GM10847 (cell line): Measurements from ENCODE around the gene TIMM44.

Source experiments
- POLR2A ChIP-seq: IDR thresholded peaks from 2 replicates; pipeline ENCODE4 v1.6.1; 2011; ENCODE audit not compliant: insufficient read length; ENCODE audit errors: extremely low read depth

TIMM44 gene

DNA sequence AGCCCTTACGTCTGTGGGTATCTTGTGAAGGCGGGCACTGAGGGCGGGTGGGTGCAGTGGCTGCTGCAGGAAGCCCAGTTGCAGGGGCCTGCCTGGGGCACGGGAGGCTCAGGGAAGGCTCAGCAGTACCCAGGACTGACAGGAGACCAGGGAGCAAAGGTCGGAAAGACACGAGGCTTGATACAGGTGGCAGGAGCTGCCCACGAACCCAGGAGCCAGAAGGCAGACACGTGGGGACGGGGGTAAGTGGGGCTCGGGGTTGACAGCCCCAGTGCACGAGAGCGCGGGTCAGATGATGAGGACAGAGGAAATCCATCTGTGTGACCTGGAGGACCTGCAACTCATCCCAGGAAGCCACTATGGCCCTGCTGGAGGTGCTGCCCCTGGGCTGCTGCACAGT lies 36.7 kb upstream of the TIMM44 start:
- no peak for TF ChIP-seq POLR2A

DNA sequence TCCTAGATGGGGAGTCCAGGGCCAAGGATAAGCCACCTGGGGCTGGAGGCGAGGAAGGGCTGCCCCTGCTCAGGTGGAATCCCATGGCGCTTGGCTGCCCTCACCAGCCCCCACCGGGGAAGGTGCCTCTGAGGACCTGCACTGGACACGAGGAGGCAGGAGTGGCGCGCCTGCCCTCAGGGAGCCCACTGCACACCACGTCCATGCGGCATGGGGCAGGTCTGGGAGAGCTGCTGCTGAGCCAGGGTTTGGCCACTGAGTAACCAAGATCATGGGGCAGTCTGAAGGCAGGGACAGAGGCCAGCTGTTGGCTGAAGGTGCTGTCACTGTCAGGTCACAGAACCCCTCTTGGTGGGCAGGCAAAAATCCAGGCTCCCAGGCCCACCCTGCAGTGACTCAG lies 36.1 kb upstream of the TIMM44 start:
- no peak for TF ChIP-seq POLR2A

DNA sequence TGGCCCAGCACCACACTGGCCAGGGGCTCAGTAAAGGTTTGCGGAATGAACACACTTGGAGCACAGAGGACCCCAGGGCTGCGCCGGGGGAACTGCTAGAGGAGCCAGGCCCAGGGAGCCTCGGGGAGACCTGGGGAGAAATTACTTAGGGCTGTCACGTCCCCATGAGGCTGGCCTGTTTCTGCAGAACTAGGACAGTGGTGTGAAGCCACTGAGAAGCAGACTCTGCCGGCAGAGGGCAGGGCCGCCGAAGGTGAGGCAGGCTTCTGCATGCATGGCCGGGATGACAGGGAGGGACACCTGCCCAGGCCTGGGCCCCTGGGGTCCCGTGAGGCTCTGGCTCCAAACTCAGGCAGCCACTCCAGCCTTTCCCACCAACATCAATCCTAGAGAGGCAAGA lies 35.5 kb upstream of the TIMM44 start:
- no peak for TF ChIP-seq POLR2A

DNA sequence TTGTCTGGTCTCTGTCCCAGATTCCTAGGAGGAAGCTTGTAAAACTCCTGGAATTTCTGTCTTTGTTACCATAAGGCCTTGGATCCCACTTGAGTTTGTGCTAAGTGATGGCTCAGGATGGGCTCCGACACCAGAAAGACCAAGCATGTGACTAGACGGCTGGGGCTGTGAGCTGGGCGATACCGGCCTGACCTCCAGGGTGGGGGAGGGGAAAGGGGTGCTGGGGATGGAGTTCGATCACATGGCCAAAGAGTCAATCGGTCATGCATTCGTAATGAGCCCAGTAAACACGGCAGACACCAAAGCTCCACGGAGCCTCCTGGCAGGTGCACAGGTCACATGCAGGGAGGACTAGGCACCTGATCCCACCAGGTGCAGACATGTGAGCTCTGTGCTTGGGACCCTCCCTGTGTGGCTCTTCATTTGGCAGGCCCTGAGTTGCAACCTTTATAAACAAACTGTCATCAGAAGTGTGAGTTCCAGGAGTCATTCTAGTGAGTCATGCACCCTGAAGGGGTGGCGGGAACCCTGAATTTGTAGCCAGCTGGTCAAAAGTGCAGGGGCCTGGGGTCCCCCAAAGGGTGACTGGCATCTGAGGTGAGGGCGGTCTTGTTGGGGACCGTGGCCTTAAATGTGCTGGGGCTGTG lies 34.8 kb upstream of the TIMM44 start:
- TF ChIP-seq POLR2A = no peak

DNA sequence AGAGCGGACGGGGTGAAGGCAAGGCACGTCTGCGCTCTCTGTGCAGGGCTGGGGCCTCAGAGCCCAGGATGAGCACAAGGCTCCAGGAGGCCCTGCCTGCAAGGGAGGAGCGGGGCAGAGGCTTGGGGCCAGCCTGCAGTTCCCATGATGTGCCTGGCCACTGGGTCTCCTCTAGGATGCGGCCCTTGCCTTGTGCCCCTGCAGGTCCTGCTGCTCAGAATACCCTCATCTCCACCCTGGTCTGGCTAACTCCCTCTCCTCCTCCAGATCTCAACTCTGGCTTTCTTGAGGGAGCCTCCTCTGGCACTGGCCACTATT lies 34.2 kb upstream of the TIMM44 start:
- no peak for TF ChIP-seq POLR2A

DNA sequence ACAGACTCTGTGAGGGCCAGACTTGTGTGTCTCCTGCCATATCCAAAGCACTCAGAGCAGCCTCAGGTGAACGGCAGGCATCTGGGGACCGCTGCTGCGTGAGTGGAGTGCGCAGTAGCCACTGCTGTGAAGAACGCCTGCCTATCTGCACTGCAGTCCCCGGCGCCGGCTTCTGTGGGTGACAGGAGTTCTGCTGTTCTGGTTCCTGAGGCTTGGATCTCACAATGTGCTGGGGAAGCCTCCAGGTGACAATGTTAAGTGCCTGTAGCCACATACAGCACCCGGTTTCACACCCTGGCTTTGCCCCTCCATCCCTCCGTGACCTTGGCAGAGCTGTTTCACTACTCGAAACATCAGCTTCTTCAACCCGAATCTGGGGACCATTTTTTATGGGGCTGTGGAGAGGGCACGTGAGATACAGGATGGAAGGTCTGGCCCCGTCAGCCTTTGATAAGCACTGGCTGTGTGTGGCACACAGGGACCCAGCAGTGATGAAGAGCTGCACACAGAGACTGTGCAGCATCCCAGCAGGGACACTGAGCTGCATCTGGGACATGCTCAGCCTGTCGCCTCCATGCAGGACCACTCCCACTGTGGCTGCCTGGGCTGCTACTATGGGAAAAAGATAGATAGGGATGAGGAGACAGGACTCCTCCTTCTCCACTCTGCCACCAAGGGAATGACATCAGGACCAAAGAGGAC lies 33.7 kb upstream of the TIMM44 start:
- TF ChIP-seq POLR2A = no peak

DNA sequence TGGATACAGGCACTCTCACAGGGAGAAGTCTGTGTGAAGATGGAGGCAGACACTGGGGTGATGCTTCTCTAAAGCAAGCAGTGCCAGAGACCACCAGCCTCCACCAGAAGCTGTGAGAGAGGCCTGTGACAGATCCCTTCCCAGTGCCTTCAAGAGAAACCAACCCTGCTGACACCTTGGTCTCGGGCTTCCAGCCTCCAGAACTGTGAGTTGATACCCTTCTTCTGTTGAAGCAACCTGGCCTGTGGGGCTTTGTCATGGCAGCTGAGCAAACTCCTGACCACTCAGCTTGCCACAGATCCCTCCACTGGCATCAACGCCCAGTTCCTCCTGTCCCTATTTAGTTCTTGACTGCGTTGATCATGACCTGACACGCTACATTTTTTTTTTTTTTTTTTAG lies 33.0 kb upstream of the TIMM44 start:
- TF ChIP-seq POLR2A = no peak

DNA sequence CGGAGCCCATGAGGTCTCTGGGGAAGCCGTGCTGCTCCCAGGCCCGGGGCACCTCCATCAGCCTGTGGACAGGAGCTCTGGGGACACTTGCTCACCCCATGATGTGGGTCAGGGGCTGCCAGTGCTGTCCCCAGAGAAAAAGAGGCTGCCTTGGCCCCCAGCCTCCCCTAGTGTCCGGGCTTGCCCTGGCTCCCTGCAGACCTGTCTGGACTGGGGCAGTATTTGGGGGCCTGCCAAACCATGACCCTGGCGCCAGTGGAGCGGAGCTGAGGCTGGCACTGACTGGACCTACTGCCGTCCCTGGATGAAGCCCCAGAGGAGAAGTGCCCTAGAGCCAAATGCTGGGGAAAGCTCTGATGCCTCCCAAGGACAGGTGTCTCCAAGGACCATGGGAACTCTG lies 31.6 kb upstream of the TIMM44 start:
- no peak for TF ChIP-seq POLR2A

DNA sequence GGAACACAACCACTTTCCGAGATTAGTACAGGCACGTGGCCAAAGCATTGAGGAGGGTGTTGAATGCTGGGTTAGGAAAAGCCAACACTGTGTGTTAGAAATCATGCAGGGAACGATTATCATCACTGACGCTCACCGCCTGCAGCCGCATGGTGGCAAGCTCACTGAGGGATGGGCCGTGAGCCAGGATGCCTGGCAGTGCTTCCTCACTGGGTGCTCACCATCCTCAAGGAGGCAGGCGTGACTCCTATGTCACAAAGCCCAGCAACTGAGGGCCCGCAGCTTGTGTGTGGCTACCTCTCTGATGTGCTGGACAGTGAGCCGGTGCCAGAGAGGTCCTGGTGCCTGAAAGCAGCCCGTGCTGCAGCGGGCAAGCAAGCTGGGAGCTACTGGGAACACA lies 30.4 kb upstream of the TIMM44 start:
- TF ChIP-seq POLR2A = no peak

DNA sequence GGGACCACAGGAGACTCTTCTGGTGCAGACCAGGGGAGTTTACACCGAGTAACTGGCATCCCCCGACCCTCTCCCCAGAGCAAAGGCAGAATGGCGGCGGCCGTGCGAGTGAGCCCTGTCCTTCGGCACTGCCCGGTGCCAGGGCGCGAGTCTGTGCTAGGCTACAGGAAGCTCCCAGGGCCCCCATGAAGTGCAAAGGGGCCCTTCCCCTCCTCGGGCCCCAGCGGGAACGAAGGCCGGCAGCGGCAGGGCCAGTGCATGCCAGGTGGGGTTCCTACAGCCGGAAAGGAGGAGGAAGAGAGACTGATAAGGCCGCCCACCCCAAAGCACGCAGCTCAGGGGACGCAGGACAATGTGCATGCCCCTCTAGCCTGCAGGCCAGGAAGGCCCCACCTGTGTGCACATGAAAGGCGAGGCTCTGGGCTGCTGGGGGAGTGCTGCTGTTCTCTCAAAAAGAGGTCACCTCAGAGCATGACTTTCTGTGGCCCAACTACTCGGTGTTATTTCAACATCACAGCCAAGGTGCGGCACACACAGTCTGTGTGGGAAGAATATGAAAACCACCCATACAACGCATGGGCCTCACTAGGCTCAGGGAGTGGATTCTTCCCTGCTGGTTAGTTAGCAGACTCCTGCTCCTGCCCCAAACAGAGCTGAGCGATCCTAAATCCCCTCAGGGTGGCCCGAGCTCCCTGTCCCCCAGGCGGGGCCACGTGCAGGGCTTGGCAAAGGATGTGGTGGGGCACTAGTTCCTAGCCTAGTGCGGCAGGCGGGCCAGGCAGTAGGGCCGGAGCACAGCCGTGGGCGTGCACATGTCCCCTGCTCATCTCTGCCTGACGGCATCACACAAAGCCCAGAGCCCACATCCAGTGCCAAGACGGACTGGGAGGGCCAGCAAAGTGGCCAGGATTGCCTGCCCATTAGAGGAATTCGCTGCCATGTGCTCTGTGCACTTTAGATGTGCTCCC lies 28.4 kb upstream of the TIMM44 start:
- no peak for TF ChIP-seq POLR2A

DNA sequence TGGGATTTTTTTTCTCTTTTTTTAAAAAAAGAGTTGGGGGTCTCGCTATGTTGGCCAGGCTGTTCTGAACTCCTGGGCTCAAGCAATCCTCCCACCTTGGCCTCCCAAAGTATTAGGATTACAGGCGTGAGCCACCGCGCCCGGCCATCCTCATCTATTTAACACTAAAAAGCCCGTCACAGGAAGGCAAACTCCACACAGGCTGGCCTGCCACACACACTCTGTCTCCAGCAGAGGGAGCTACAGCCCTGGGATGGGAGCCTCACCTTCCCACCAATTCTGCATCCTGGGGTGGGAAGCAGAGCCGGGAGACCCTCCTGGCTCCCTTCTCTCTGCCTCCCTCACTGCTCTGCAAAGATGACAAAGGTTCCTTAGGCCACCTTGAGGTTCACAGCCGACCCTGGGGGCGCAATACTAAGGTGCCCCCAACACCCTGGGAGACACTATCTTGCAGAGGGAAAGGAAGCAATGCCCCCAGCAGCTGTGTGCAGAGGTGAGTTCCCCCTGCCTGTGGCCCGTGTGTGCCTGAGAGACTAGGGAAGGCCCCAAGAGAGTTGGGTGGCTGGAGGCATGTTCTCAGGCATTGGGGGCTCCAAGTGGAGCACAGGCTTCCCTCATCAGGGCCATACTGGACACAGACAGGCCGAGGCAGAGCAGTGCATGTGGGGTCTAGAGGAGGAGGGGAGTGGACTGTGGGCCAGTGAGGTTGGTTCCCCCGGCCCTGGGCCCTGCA lies 27.4 kb upstream of the TIMM44 start:
- TF ChIP-seq POLR2A = no peak

DNA sequence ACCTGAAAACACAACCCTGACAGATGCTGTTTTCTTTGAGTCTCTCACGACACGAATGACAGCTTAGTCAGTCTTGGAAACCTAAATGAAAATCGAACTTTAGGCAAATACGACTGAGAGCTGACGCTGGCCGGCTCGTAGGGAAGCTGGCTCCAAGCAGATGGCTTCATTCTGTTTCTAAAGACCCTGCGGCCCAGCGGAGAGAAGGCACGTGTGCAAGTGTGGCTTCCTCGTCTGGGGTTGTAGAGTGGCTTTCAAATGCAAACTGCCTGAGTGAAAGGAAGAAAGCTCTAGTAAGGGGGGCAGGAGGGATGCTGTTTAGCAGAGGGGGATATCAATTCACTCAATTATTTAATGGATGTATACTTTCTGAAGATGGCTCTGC lies 26.1 kb upstream of the TIMM44 start:
- TF ChIP-seq POLR2A = no peak

DNA sequence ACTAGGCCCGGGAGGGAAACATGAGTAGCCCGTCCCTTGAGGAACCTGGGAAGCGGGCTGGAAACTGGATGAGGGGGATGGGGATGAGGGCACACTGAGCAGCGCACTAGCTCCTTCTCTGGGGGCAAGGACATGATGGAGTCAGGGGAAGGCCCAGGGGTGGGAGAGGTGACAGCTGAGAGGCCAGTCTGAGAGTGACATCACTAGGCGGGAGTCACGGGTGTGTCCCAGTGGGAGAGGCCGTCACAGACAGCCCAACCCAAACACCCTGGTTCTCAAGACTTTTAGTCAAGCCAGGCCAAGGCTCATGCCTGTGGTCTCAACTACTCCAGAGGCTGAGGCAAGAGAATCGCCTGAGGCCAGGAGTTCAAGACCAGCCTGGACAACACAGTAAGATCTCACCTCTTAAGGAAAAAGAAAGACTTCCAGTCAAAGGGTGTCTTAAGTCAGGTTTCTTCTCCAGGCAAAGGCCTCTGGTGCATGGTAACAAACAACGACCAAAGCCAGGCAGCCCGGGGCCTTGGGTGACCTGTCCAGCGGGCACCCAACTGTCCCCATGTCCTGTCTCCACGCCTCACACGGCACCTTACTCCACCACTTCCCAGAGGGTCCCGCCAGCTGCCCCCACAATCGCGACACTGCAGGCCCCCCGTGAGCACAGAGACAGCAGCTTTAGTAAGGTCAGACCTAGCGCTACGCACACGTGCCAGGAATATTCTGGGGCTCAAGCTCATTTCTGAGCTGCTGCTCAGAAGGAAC lies 25.5 kb upstream of the TIMM44 start:
- TF ChIP-seq POLR2A = no peak

DNA sequence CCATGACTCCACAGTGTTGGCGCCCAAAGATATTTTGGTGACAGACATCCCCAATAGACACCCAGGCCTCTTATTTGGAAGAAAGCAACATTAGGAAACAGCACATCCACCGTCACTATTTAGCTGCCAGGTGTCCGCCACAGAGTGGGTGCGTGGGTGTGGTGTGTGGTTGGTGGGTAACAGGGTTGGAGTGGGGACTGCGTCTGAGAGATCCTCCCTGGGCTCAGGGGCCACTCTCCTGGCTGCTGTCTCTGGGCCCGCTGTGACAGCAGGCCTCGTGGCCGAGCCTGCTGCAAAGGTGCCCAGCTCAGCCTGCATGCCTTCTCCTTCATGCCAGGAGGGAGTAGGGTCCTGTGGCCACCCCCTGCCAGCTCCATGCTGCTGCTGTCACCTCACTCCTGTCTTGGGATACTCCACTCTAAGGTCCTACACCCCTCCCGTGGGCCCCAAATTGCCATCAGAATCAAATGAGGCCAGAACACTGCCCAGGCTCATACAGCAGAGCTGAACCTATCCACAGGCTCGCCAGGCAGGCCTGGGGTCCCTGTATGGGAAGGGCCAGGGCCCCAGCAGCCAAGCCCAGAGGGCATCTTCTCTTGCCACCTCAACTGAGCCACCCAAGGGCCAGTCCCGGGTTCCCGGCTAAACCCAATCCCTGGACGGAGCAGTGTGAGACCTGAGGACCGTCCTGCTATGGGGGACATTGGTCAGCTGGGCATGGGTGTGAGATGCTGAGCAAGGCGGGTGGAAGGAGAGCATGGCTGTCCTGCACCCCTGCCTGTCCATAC lies 24.7 kb upstream of the TIMM44 start:
- no peak for TF ChIP-seq POLR2A
